Stimulated activated CD4-positive, alpha-beta T cell treated with anti-CD3 and anti-CD28 coated beads, Interleukin-1b, Interleukin-23, amount 100 ng/mL, for 1 hour (primary cell): Measurements from ENCODE around the gene CLEC16A.
"Not testable (repeated sequence)": the region's sequence is repeated elsewhere in the genome, so short reads cannot be mapped to it uniquely, and the experiment has no call there.

Source experiments
- DNase-seq, 2 donors: peaks; one replicate each; pipeline ENCODE4 v3.0.0-alpha.2; 2020; ENCODE audit warnings: low read depth in 2 of 2

The CLEC16A gene

GRCh38 chr16:10923650-10924214, 20.6 kb upstream of the CLEC16A start:
- DNase-seq = no peak

- DNase-seq = not testable (repeated sequence)
Measured at GRCh38 chr16:10925285-10925684, 19.1 kb upstream of the CLEC16A start.

- no peak for DNase-seq
Measured at GRCh38 chr16:10926094-10926493, 18.3 kb upstream of the CLEC16A start.

GRCh38 chr16:10926867-10927266, 17.5 kb upstream of the CLEC16A start:
- DNase-seq = no peak

GRCh38 chr16:10927497-10928112, 16.8 kb upstream of the CLEC16A start:
- no peak for DNase-seq

- DNase-seq = not testable (repeated sequence)
Measured at GRCh38 chr16:10929097-10929496, 15.3 kb upstream of the CLEC16A start.

- DNase-seq = no peak
Measured at GRCh38 chr16:10929853-10930754, 14.3 kb upstream of the CLEC16A start.

- DNase-seq = no peak
Measured at GRCh38 chr16:10930755-10931093, 13.6 kb upstream of the CLEC16A start.

GRCh38 chr16:10931134-10931533, 13.2 kb upstream of the CLEC16A start:
- no peak for DNase-seq

GRCh38 chr16:10931977-10932632, 12.3 kb upstream of the CLEC16A start:
- DNase-seq = no peak

GRCh38 chr16:10932959-10933710, 11.2 kb upstream of the CLEC16A start:
- no peak for DNase-seq

GRCh38 chr16:10933865-10934264, 10.5 kb upstream of the CLEC16A start:
- DNase-seq = no peak

- DNase-seq = no peak
Measured at GRCh38 chr16:10934325-10935107, 9.8 kb upstream of the CLEC16A start.

- DNase-seq = no peak
Measured at GRCh38 chr16:10935226-10935915, 9.0 kb upstream of the CLEC16A start.

GRCh38 chr16:10936272-10936984, 7.9 kb upstream of the CLEC16A start:
- no peak for DNase-seq

GRCh38 chr16:10937068-10937859, 7.1 kb upstream of the CLEC16A start:
- no peak for DNase-seq

- DNase-seq = no peak
Measured at GRCh38 chr16:10938321-10938720, 6.0 kb upstream of the CLEC16A start.

- no peak for DNase-seq
Measured at GRCh38 chr16:10938796-10939648, 5.3 kb upstream of the CLEC16A start.
